ENCODE results near the gene C13orf46.

DNA sequence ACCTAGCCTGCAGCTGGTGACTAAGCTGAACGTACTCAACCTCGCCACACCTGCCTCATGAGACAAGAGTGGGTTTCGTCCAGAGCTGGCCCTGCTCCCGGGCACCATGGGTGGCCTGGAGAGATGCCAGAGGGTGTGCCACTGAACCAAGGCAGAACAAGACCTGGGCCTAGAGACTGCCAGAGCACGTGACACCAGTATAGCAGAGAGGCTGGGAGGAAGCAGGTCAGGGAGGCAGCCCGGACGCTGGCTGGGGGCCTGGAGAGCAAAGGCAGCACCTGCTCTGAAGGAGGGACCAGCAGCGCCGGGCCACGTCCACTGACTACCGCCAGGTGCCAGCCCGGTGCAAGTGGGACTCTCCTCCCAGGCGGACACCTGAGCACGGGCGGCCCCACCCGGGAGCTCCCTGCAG is 7.3 kb upstream of the C13orf46 start:
- TF ChIP-seq TAF1 (IDR thresholded peaks at IDR 0.05; ENCODE audit: low read depth, low read length) (no peak), POLR2AphosphoS5 (IDR thresholded peaks at IDR 0.05; ENCODE audit: low read depth, low read length) (no peak), POLR2A (IDR thresholded peaks at IDR 0.05; ENCODE audit: low read depth, low read length) (no peak), SPI1 (IDR thresholded peaks at IDR 0.05; ENCODE audit: low read depth, low read length) (no peak), PAX5 (IDR thresholded peaks at IDR 0.05; ENCODE audit: insufficient read depth, low read length, severe bottlenecking) (no peak), POU2F2 (IDR thresholded peaks at IDR 0.05; ENCODE audit: low read depth, low read length) (no peak)

Data from GM12891 (cell line).